Transverse colon (tissue), 4 donors: ENCODE data around the gene CPLX1.

Experiments used
- CTCF ChIP-seq, 5 experiments: fragments of 200-600 bp in 3 of 5; fragments of 450-650 bp in 2 of 5; sonication (generic) in 3 of 5; IDR thresholded peaks; 1 replicate in 2 of 5; 2 replicates in 3 of 5; pipeline ENCODE4 v1.5.1; 2016 to 2017; ENCODE audit warnings: antibody characterized with exemption in 5 of 5, inconsistent platforms in 3 of 5, mild to moderate bottlenecking in 2 of 5, moderate library complexity in 1 of 5
- EP300 ChIP-seq: sonication (generic); formaldehyde crosslinking; IDR thresholded peaks from one replicate; pipeline ENCODE4 v1.6.1; 2017; ENCODE audit warnings: antibody characterized with exemption, low read depth
- POLR2A ChIP-seq: fragments of 450-650 bp; IDR thresholded peaks from one replicate; pipeline ENCODE4 v1.6.1; 2016; ENCODE audit warnings: antibody characterized with exemption, mild to moderate bottlenecking, moderate library complexity
- POLR2AphosphoS5 ChIP-seq, 3 donors: sonication (generic); formaldehyde crosslinking; IDR thresholded peaks; one replicate each; pipeline ENCODE4 v1.6.1; 2016; ENCODE audit warnings: antibody characterized with exemption in 3 of 3

GRCh38 chr4:795726-796119 lies 30.2 kb downstream of the CPLX1 start:
- TF ChIP-seq CTCF (IDR thresholded peaks at IDR 0.05) (no peak), POLR2AphosphoS5 (IDR thresholded peaks at IDR 0.05) (no peak), EP300 (no peak), POLR2A (no peak)
